Astrocyte (in vitro differentiated cells and primary cell): Measurements from ENCODE around the gene COQ10B. TPM values are rescaled to one million over a fixed set of nuclear protein-coding genes. Genes with fewer than 3 reads are reported as not detected.

ENCODE experiments used
- DNase-seq: peaks from one replicate; pipeline ENCODE4 v3.0.0-alpha.2; 2010; ENCODE audit warnings: low read depth
- FAIRE-seq: peaks from 2 replicates; lab custom pipeline; 2011; peaks lifted over from hg19 to GRCh38; lab: Jason Lieb, UNC
- H2AFZ ChIP-seq: 2 replicates; pipeline ENCODE4 v1.6.0; 2012; ENCODE audit warnings: low read depth, low read length, inconsistent platforms
- H3K27ac ChIP-seq: 2 replicates; pipeline ENCODE4 v1.5.1; 2011; ENCODE audit warnings: low read depth, low read length, inconsistent platforms
- H3K27me3 ChIP-seq: 2 replicates; pipeline ENCODE4 v1.6.0; 2011; ENCODE audit warnings: low read length, inconsistent platforms; ENCODE audit not compliant: insufficient read depth
- H3K36me3 ChIP-seq: 2 replicates; pipeline ENCODE4 v1.5.1; 2011; ENCODE audit warnings: low read length, inconsistent platforms; ENCODE audit not compliant: insufficient read depth
- H3K4me1 ChIP-seq: 2 replicates; pipeline ENCODE4 v1.5.1; 2011; ENCODE audit warnings: low read length, inconsistent platforms; ENCODE audit not compliant: insufficient read depth
- H3K4me2 ChIP-seq: 2 replicates; pipeline ENCODE4 v1.6.0; 2012; ENCODE audit warnings: low read length, inconsistent platforms
- H3K4me3 ChIP-seq: 2 replicates; pipeline ENCODE4 v1.5.1; 2011; ENCODE audit warnings: low read depth, mild to moderate bottlenecking, low read length, inconsistent platforms; ENCODE audit not compliant: insufficient read depth
- H3K79me2 ChIP-seq: 2 replicates; pipeline ENCODE4 v1.6.0; 2012; ENCODE audit warnings: mild to moderate bottlenecking, low read length, inconsistent platforms; ENCODE audit not compliant: insufficient read depth
- H3K9ac ChIP-seq: 2 replicates; pipeline ENCODE4 v1.6.0; 2012; ENCODE audit warnings: mild to moderate bottlenecking, low read length, inconsistent platforms
- H3K9me3 ChIP-seq: 2 replicates; pipeline ENCODE4 v1.5.1; 2012; ENCODE audit warnings: low read depth, mild to moderate bottlenecking, low read length, inconsistent platforms; ENCODE audit not compliant: insufficient read depth
- H4K20me1 ChIP-seq: 2 replicates; pipeline ENCODE4 v1.6.0; 2012; ENCODE audit warnings: low read length, inconsistent platforms; ENCODE audit not compliant: insufficient read depth
- H3K27ac Mint-ChIP-seq: one replicate; pipeline ENCODE4 v1.8.0; 2021; ENCODE audit warnings: mild to moderate bottlenecking, mixed read lengths; ENCODE audit not compliant: unreplicated experiment
- H3K27me3 Mint-ChIP-seq: one replicate; pipeline ENCODE4 v1.8.0; 2021; ENCODE audit warnings: low read depth, mixed read lengths; ENCODE audit not compliant: unreplicated experiment
- H3K36me3 Mint-ChIP-seq: one replicate; pipeline ENCODE4 v1.8.0; 2021; ENCODE audit warnings: low read depth, mixed read lengths; ENCODE audit not compliant: unreplicated experiment
- H3K4me1 Mint-ChIP-seq: one replicate; pipeline ENCODE4 v1.8.0; 2021; ENCODE audit warnings: low read depth, mixed read lengths; ENCODE audit not compliant: unreplicated experiment
- H3K4me3 Mint-ChIP-seq: one replicate; pipeline ENCODE4 v1.8.0; 2021; ENCODE audit warnings: mild to moderate bottlenecking, moderate library complexity, mixed read lengths; ENCODE audit not compliant: unreplicated experiment
- H3K9me3 Mint-ChIP-seq: one replicate; pipeline ENCODE4 v1.8.0; 2021; ENCODE audit warnings: mild to moderate bottlenecking, mixed read lengths; ENCODE audit not compliant: unreplicated experiment
- CTCF ChIP-seq: IDR thresholded peaks from 2 replicates; pipeline ENCODE4 v1.5.1; 2011; ENCODE audit warnings: low read depth, mild to moderate bottlenecking, inconsistent platforms, low read length, moderate library complexity; ENCODE audit not compliant: insufficient read depth
- EZH2 ChIP-seq: IDR thresholded peaks from 2 replicates; pipeline ENCODE4 v1.6.1; 2012; ENCODE audit warnings: mild to moderate bottlenecking, low read length, inconsistent platforms; ENCODE audit not compliant: insufficient read depth
- total RNA-seq: library from RNA; stranded (reverse); gene quantifications from 2 replicates; pipeline ENCODE4 v1.2.1, GENCODE V29; 2021

The COQ10B gene
- total RNA-seq, 1 donor from 2014 or later: 46.0 TPM

GRCh38 chr2:197499594-197500502 lies 46.5 kb downstream of the COQ10B start, which contains the start of the genes HSPD1 and HSPE1:
Gene HSPD1 (minus strand): TSS chr2:197499840. CDS start chr2:197498848, 992 bp downstream.
Gene HSPE1 (plus strand): TSS chr2:197500379. CDS start chr2:197500437, 58 bp downstream.
- no peaks in the 10 kb centered on the region for H3K9me3 Mint-ChIP-seq
- H3K4me3 Mint-ChIP-seq: peak within 1 kb of the TSS; percentile 95
- H3K9ac ChIP-seq: peak within 1 kb of the TSS; percentile 87
- FAIRE-seq (no peak), DNase-seq (peak; percentile 98)
- peaks cover 12% of the 10 kb centered on the region for H3K4me1 ChIP-seq
- peaks cover 41% of the 10 kb centered on the region for H3K36me3 ChIP-seq
- TF ChIP-seq CTCF (no peak), EZH2 (no peak)
- H3K27ac Mint-ChIP-seq: peak within 1 kb of the TSS; percentile 83
- H3K36me3 Mint-ChIP-seq: peaks cover 14% of the 10 kb centered on the region
- H3K4me1 Mint-ChIP-seq: peaks cover 34% of the 10 kb centered on the region
- peak within 1 kb of the TSS; percentile 87 for H3K4me3 ChIP-seq
- H3K9me3 ChIP-seq: no peaks in the 10 kb centered on the region
- H3K79me2 ChIP-seq: peaks cover 86% of the 10 kb centered on the region
- H3K27me3 ChIP-seq: no peaks in the 10 kb centered on the region
- peak within 1 kb of the TSS; percentile 72 for H2AFZ ChIP-seq
- H4K20me1 ChIP-seq: peaks cover 55% of the 10 kb centered on the region
- no peaks in the 10 kb centered on the region for H3K27me3 Mint-ChIP-seq
- H3K4me2 ChIP-seq: peak within 1 kb of the TSS; percentile 85
- peak within 1 kb of the TSS; percentile 89 for H3K27ac ChIP-seq

GRCh38 chr2:197500503-197501131 lies 47.3 kb downstream of the COQ10B start:
- Histone ChIP-seq H3K9ac (peak overlapping the region; percentile 87), H3K36me3 (peaks cover 35% of the 10 kb centered on the region), H3K4me2 (peak overlapping the region; percentile 85), H3K27me3 (no peaks in the 10 kb centered on the region), H3K79me2 (peaks cover 78% of the 10 kb centered on the region), H2AFZ (peak overlapping the region; percentile 20), H4K20me1 (peaks cover 51% of the 10 kb centered on the region), H3K4me3 (peak overlapping the region; percentile 87), H3K9me3 (no peaks in the 10 kb centered on the region), H3K4me1 (peaks cover 10% of the 10 kb centered on the region), H3K27ac (peak overlapping the region; percentile 89)
- Mint-ChIP-seq H3K4me3 (peak overlapping the region; percentile 95), H3K27me3 (no peaks in the 10 kb centered on the region), H3K4me1 (peaks cover 34% of the 10 kb centered on the region), H3K9me3 (no peaks in the 10 kb centered on the region), H3K36me3 (peaks cover 13% of the 10 kb centered on the region), H3K27ac (peak overlapping the region; percentile 80)
- FAIRE-seq (no peak), DNase-seq (peak; percentile 2)
- TF ChIP-seq EZH2 (no peak), CTCF (no peak)
